ENCODE measurements around the gene CHGA.

The CHGA gene

GRCh38 chr14:92902726-92903125 lies 20.2 kb upstream of the CHGA start:
- no peak overlapping the region for H3K9ac ChIP-seq
- H3K4me2 ChIP-seq = no peak overlapping the region
- no peaks in the 10 kb centered on the region for H3K27me3 ChIP-seq
- H3K9me3 ChIP-seq = no peaks in the 10 kb centered on the region; the same call in 1 of the 2 replicates
- no peaks in the 10 kb centered on the region for H3K4me1 ChIP-seq
- no peaks in the 10 kb centered on the region for H3K36me3 ChIP-seq
- no peaks in the 10 kb centered on the region for H4K20me1 ChIP-seq
- TF ChIP-seq Cebpa-rat (IDR thresholded peaks at IDR 0.05) = no peak
- H3K4me3 ChIP-seq = no peak overlapping the region
- no peak overlapping the region for H3K27ac ChIP-seq

DNA sequence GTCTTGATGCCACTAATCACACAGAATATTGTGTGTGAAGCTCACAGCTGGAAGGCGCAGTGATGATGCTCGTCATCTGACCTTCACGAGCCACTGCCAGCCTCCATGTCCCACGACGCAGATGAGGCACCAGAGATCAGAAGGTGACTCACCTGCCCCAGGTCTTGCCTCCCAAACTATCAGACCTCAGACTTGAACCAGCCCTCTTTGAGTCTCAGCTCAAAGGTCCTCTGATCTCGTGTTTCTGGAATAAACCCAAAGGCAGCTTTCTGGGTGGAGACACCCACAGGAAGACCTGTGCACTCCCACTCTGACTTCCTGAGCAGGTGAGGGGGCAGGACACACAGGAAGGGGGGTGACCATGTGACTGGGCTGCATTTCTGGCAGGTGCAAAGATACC lies 19.6 kb upstream of the CHGA start:
- Histone ChIP-seq H3K4me1 (no peaks in the 10 kb centered on the region), H3K4me2 (no peak overlapping the region), H3K27me3 (no peaks in the 10 kb centered on the region), H3K4me3 (no peak overlapping the region), H4K20me1 (no peaks in the 10 kb centered on the region), H3K36me3 (no peaks in the 10 kb centered on the region), H3K9ac (no peak overlapping the region), H3K9me3 (no peaks in the 10 kb centered on the region; the same call in 1 of the 2 replicates), H3K27ac (no peak overlapping the region)
- TF ChIP-seq Cebpa-rat (IDR thresholded peaks at IDR 0.05) = no peak

GRCh38 chr14:92905667-92906066 lies 17.3 kb upstream of the CHGA start:
- Histone ChIP-seq H3K4me3 (no peak overlapping the region), H4K20me1 (no peaks in the 10 kb centered on the region), H3K4me1 (no peaks in the 10 kb centered on the region), H3K36me3 (no peaks in the 10 kb centered on the region), H3K9me3 (no peaks in the 10 kb centered on the region), H3K27ac (no peak overlapping the region), H3K27me3 (no peaks in the 10 kb centered on the region), H3K9ac (no peak overlapping the region), H3K4me2 (no peak overlapping the region)
- TF ChIP-seq Cebpa-rat (IDR thresholded peaks at IDR 0.05) = no peak

DNA sequence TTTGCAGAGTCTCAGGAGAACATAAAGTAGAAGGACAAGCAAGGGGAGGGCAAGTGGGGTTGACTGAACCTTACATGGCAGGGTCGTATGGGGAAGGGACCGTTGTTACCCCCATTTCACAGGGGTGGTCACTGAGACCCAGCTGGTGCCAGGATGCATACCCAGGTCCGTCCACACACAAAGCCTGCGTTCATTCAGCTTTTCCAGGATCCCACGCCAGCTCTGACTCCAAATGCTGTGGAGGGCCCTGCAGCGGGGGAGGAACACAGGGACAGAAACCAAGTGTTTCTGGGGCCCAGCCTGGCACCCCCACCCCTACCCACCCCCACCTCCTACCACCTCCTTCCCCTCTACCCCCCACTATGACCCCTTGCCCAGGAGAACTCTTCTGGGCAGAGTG lies 16.5 kb upstream of the CHGA start:
- TF ChIP-seq Cebpa-rat (IDR thresholded peaks at IDR 0.05) = no peak
- Histone ChIP-seq H3K4me2 (no peak overlapping the region), H3K9ac (no peak overlapping the region), H3K4me1 (no peaks in the 10 kb centered on the region), H4K20me1 (no peaks in the 10 kb centered on the region), H3K9me3 (no peaks in the 10 kb centered on the region), H3K27ac (no peak overlapping the region), H3K36me3 (no peaks in the 10 kb centered on the region), H3K27me3 (no peaks in the 10 kb centered on the region), H3K4me3 (no peak overlapping the region)

- Histone ChIP-seq H3K9me3 (no peaks in the 10 kb centered on the region), H3K4me2 (no peak overlapping the region), H3K36me3 (no peaks in the 10 kb centered on the region), H4K20me1 (no peaks in the 10 kb centered on the region), H3K4me1 (no peaks in the 10 kb centered on the region), H3K9ac (no peak overlapping the region), H3K4me3 (no peak overlapping the region), H3K27ac (no peak overlapping the region), H3K27me3 (no peaks in the 10 kb centered on the region)
- no peak for TF ChIP-seq Cebpa-rat (IDR thresholded peaks at IDR 0.05)
These were observed 16.1 kb upstream of the CHGA start for GRCh38 chr14:92906823-92907222.

GRCh38 chr14:92907316-92907911 lies 15.5 kb upstream of the CHGA start:
- no peak overlapping the region for H3K4me3 ChIP-seq

DNA sequence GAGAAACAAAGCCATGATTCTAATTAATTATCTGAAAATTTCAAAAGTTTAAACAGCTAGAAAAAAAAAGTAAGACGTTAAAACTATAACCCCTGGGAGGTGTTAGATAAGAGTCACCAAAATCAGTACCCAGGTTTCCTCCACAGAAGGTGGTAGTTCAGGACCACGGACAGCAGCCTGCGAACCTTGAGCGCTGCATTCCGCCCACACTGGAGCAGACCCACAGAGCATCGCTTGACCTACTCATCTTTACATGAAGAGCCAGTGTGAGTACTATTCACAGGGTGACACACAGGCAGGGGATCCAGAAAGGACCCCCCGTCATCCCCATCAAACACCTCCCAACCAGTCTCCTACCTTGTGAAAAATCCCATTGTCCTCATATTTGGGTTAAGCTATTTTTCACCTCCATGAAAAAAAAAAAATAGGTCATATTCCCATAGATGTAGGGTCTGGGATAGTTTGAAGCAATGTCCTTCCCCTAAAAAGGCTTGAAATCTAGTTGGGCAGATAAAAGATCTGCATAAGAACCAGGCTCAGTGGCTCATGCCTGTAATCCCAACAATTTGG lies 8.8 kb upstream of the CHGA start:
- Histone ChIP-seq H3K36me3 (no peaks in the 10 kb centered on the region), H3K4me3 (no peak overlapping the region), H3K4me2 (no peak overlapping the region), H3K27ac (no peak overlapping the region), H3K9me3 (peaks cover 9% of the 10 kb centered on the region), H4K20me1 (no peaks in the 10 kb centered on the region), H3K27me3 (no peaks in the 10 kb centered on the region), H3K4me1 (no peaks in the 10 kb centered on the region), H3K9ac (no peak overlapping the region)
- no peak for TF ChIP-seq Cebpa-rat (IDR thresholded peaks at IDR 0.05)

More at GRCh38 chr14:92907316-92907911, 15.5 kb upstream of the CHGA start:
- no peak overlapping the region for H3K27ac ChIP-seq
- no peak for TF ChIP-seq Cebpa-rat (IDR thresholded peaks at IDR 0.05)
- H3K9ac ChIP-seq = no peak overlapping the region
- peaks cover 1% of the 10 kb centered on the region for H3K9me3 ChIP-seq
- H3K27me3 ChIP-seq = no peaks in the 10 kb centered on the region
- no peaks in the 10 kb centered on the region for H3K4me1 ChIP-seq
- H3K4me2 ChIP-seq = no peak overlapping the region
- H4K20me1 ChIP-seq = no peaks in the 10 kb centered on the region
- H3K36me3 ChIP-seq = no peaks in the 10 kb centered on the region

DNA sequence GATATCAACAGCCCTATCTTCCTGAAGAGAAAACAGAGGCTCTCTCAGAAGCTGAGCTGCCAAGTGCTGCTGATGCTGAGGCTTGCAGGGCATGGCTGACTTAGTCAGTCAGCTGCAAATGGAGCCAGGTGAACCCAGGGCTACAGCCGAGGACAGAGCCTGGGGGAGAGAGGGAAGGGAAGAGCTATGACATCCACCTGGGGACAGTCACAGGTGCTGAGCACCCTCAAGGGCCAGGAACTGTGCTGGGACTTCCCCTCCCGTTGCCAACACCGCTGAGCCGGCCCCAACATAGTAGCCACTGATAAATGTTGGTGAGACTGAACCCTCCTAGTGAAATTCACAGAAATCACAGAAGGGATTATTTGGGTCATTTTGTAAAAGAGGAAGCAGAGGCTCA lies 6.7 kb upstream of the CHGA start:
- TF ChIP-seq Cebpa-rat (IDR thresholded peaks at IDR 0.05) = no peak
- Histone ChIP-seq H3K36me3 (no peaks in the 10 kb centered on the region), H3K9me3 (peaks cover 9% of the 10 kb centered on the region), H3K27ac (no peak overlapping the region), H3K27me3 (no peaks in the 10 kb centered on the region), H3K9ac (no peak overlapping the region), H3K4me1 (no peaks in the 10 kb centered on the region), H4K20me1 (no peaks in the 10 kb centered on the region), H3K4me3 (no peak overlapping the region), H3K4me2 (no peak overlapping the region)

DNA sequence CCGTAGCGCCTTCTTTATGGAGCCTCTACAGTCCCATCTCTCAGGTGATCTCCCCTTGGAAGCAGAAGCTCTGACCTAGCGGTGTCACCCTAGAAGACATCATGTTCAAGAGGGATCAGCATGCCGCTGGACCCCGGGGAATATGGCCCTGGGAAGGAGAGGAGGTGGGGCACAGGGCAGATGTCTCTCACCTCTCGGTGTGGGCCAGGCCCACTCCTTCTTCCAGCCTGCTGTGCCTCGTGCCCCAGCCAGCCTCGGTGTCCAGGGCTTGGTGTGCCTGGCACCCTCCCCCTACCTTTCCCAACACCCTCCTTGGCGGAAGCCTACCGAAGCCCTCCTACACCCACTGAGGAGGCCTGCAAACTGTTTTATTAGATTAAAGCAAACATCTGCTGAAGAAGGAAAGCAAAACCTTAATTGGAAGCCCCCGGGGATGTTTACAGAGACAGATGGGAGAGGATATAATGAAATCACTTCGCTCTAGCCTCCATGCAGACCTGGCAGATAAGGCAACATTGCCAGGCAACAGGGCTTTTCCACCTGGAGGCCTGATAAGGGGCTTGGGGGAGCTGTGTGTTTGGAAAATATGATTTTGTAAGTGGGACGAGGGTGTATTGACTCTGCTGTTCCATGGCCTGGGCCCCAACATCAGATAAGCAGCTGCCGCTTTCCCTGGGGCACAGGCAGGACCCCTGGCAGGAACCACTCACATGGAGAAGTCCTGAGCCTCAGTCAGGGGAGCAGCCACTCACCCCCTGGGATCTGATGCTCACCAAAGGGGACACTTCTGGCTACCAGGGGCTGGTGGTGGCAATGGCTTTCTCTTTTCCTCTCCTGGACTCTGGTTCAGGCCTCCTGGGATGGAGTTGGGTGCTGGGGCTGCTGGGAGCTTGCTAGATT lies 5.7 kb upstream of the CHGA start:
- H3K4me1 ChIP-seq = no peaks in the 10 kb centered on the region
- H3K27me3 ChIP-seq = no peaks in the 10 kb centered on the region
- no peak overlapping the region for H3K9ac ChIP-seq

GRCh38 chr14:92917956-92918355 lies 5.0 kb upstream of the CHGA start:
- no peak overlapping the region for H3K4me3 ChIP-seq
- H3K4me1 ChIP-seq = no peaks in the 10 kb centered on the region
- H4K20me1 ChIP-seq = no peaks in the 10 kb centered on the region
- H3K4me2 ChIP-seq = no peak overlapping the region
- H3K36me3 ChIP-seq = no peaks in the 10 kb centered on the region
- no peak overlapping the region for H3K9ac ChIP-seq
- H3K9me3 ChIP-seq = peaks cover 3% of the 10 kb centered on the region
- no peaks in the 10 kb centered on the region for H3K27me3 ChIP-seq
- TF ChIP-seq Cebpa-rat (IDR thresholded peaks at IDR 0.05) = no peak
- no peak overlapping the region for H3K27ac ChIP-seq

More for the DNA sequence above, 5.7 kb upstream of the CHGA start:
- Histone ChIP-seq H4K20me1 (no peaks in the 10 kb centered on the region), H3K4me3 (no peak overlapping the region), H3K36me3 (no peaks in the 10 kb centered on the region), H3K27ac (no peak overlapping the region), H3K9me3 (peaks cover 9% of the 10 kb centered on the region), H3K4me2 (no peak overlapping the region)
- TF ChIP-seq Cebpa-rat (IDR thresholded peaks at IDR 0.05) = no peak

Data from BLaER1 (cell line).